Neural progenitor cell (in vitro differentiated cells): ENCODE data around the gene RBKS. TPM values are rescaled to one million over a fixed set of nuclear protein-coding genes. Genes with fewer than 3 reads are reported as not detected.

Source experiments
- DNase-seq: peaks from one replicate; pipeline ENCODE4 v3.0.0-alpha.2; 2016; ENCODE audit warnings: low spot score
- H2AFZ ChIP-seq: fragments of 200-600 bp; sonication (generic); replicated peaks from 2 replicates; pipeline ENCODE4 v1.6.1; 2016; ENCODE audit warnings: antibody characterized with exemption
- H3F3A ChIP-seq: fragments of 200-600 bp; sonication (generic); 2 replicates; pipeline ENCODE4 v1.6.1; 2016; ENCODE audit warnings: antibody characterized with exemption, low read depth
- H3K27ac ChIP-seq: fragments of 200-600 bp; sonication (generic); 2 replicates; pipeline ENCODE4 v1.5.1; 2016; ENCODE audit warnings: mild to moderate bottlenecking
- H3K27me3 ChIP-seq: fragments of 200-600 bp; sonication (generic); 2 replicates; pipeline ENCODE4 v1.6.1; 2016; ENCODE audit warnings: mild to moderate bottlenecking, moderate library complexity
- H3K36me3 ChIP-seq: fragments of 200-600 bp; sonication (generic); 2 replicates; pipeline ENCODE4 v1.5.1; 2016
- H3K4me1 ChIP-seq: fragments of 200-600 bp; sonication (generic); 2 replicates; pipeline ENCODE4 v1.6.1; 2016; ENCODE audit warnings: mixed run types
- H3K4me2 ChIP-seq: fragments of 200-600 bp; sonication (generic); 2 replicates; pipeline ENCODE4 v1.6.1; 2016
- H3K4me3 ChIP-seq: fragments of 200-600 bp; sonication (generic); 2 replicates; pipeline ENCODE4 v1.5.1; 2016
- H3K79me2 ChIP-seq: fragments of 200-600 bp; sonication (generic); 2 replicates; pipeline ENCODE4 v1.6.1; 2016; ENCODE audit warnings: low read depth
- H3K9ac ChIP-seq: fragments of 200-600 bp; sonication (generic); 2 replicates; pipeline ENCODE4 v1.6.1; 2016
- H3K9me3 ChIP-seq: fragments of 200-600 bp; sonication (generic); 2 replicates; pipeline ENCODE4 v1.5.1; 2016; ENCODE audit warnings: low read depth
- H4K20me1 ChIP-seq: fragments of 200-600 bp; sonication (generic); 2 replicates; pipeline ENCODE4 v1.6.1; 2016; ENCODE audit warnings: low read depth
- H3K27ac Mint-ChIP-seq: 3 replicates; pipeline ENCODE4 v1.8.0; 2021; ENCODE audit warnings: mixed read lengths
- H3K27me3 Mint-ChIP-seq: 2 replicates; pipeline ENCODE4 v1.8.0; 2022; ENCODE audit warnings: low read depth, mild to moderate bottlenecking, inconsistent platforms, moderate library complexity, mixed read lengths; ENCODE audit not compliant: insufficient read depth
- H3K36me3 Mint-ChIP-seq: 3 replicates; pipeline ENCODE4 v1.8.0; 2021; ENCODE audit warnings: mixed read lengths
- H3K4me1 Mint-ChIP-seq: 3 replicates; pipeline ENCODE4 v1.8.0; 2021; ENCODE audit warnings: mixed read lengths
- H3K4me3 Mint-ChIP-seq: 3 replicates; pipeline ENCODE4 v1.8.0; 2021; ENCODE audit warnings: mild to moderate bottlenecking, moderate library complexity, mixed read lengths
- H3K9me3 Mint-ChIP-seq: 3 replicates; pipeline ENCODE4 v1.8.0; 2020; ENCODE audit warnings: mixed read lengths
- EZH2 ChIP-seq: fragments of 200-600 bp; sonication (generic); IDR thresholded peaks from 2 replicates; pipeline ENCODE4 v1.6.1; 2017; ENCODE audit warnings: antibody characterized with exemption, mild to moderate bottlenecking, moderate library complexity
- EZH2phosphoT487 ChIP-seq: fragments of 200-600 bp; sonication (generic); IDR thresholded peaks from 2 replicates; pipeline ENCODE4 v1.6.1; 2017; ENCODE audit warnings: antibody characterized with exemption
- total RNA-seq: library from RNA; depleted of rRNA; stranded (reverse); fragments of >200 nt; gene quantifications from 2 replicates; pipeline ENCODE4 v1.2.3, GENCODE V29; 2015; ENCODE audit warnings: low replicate concordance
- TF ChIP-seq, protein P1 (sequence below): fragments of 200-600 bp; sonication (generic); IDR thresholded peaks from 2 replicates; pipeline ENCODE4 v1.5.1; 2017; ENCODE audit warnings: antibody characterized with exemption, mild to moderate bottlenecking

The RBKS gene
- total RNA-seq, 1 donor from 2014 or later, result 8.5 TPM

DNA sequence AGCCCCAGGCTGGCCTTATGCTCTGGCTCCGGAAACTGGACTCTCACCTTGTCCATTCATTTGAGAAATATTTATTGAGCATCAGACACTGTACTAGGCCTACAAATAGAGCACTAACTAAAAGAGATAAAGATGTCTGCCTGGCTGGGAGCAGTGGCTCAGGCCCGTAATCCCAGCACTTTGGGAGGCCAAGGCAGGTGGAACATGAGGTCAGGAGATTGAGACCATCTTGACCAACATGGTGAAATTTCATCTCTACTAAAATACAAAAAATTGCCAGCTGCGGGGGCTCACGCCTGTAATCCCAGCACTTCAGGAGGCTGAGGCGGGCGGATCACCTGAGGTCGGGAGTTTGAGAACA, 126.3 kb downstream of the RBKS start:
- H4K20me1 ChIP-seq, result no peaks in the 10 kb centered on the region
- H3F3A ChIP-seq, result no peaks in the 10 kb centered on the region
- no peaks in the 10 kb centered on the region for H3K4me1 ChIP-seq
- Mint-ChIP-seq H3K27ac (no peak overlapping the region), H3K27me3 (peaks cover 6% of the 10 kb centered on the region), H3K4me3 (no peak overlapping the region), H3K4me1 (no peaks in the 10 kb centered on the region), H3K9me3 (no peaks in the 10 kb centered on the region), H3K36me3 (no peaks in the 10 kb centered on the region)
- no peaks in the 10 kb centered on the region for H3K36me3 ChIP-seq
- no peak overlapping the region for H3K27ac ChIP-seq
- H3K4me2 ChIP-seq, result no peak overlapping the region
- H2AFZ ChIP-seq, result no peak overlapping the region
- H3K9ac ChIP-seq, result no peak overlapping the region
- no peaks in the 10 kb centered on the region for H3K79me2 ChIP-seq
- no peak for DNase-seq
- H3K9me3 ChIP-seq, result no peaks in the 10 kb centered on the region
- H3K4me3 ChIP-seq, result no peak overlapping the region
- H3K27me3 ChIP-seq, result no peaks in the 10 kb centered on the region
- TF ChIP-seq EZH2, result no peak
- TF ChIP-seq, protein P1, sequence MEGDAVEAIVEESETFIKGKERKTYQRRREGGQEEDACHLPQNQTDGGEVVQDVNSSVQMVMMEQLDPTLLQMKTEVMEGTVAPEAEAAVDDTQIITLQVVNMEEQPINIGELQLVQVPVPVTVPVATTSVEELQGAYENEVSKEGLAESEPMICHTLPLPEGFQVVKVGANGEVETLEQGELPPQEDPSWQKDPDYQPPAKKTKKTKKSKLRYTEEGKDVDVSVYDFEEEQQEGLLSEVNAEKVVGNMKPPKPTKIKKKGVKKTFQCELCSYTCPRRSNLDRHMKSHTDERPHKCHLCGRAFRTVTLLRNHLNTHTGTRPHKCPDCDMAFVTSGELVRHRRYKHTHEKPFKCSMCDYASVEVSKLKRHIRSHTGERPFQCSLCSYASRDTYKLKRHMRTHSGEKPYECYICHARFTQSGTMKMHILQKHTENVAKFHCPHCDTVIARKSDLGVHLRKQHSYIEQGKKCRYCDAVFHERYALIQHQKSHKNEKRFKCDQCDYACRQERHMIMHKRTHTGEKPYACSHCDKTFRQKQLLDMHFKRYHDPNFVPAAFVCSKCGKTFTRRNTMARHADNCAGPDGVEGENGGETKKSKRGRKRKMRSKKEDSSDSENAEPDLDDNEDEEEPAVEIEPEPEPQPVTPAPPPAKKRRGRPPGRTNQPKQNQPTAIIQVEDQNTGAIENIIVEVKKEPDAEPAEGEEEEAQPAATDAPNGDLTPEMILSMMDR, result no peak
- no peak for TF ChIP-seq EZH2phosphoT487

DNA sequence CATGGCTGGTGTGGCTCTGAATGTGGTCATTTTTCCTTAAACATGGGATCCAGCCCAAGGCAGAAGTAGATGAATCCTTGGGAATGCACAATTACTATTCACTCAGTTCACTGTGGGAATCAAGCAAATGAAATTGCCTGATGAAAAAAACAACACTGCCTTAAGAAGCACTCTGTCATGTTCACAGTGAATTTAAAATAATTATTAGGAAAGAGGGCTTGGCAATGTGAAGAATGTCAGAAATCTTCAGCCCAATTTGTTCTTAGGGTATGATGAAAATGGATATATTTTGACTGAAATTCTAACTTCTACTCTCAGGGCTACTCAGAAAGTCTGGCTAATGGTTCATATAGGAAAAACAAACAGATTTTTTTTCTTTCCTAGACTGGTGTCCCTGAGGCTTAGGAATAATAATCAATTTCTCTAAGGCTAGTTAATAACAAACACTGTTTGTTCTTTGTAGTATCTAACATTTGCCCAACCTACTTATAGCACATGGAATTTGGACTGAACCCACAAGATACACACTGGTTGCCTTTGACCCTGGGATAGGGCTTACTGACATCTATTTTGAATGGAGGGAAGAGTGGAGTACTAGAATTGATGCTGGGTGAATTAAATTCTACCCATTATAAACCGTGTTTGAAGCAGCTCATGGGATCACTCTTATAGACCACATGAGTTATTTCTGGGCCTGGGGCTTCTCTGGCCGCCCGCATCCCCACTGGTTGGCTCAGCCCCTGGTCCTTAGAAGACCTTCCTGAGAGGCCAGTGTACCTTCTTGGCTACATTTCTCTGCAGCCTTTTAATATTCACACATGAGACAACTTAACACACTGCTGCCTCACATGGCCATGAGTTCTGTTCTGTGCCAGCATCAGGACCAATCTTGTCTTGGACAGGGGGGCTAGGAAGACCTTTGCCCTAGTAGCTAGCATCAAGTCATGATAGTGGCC, 127.0 kb downstream of the RBKS start:
- H3K4me2 ChIP-seq, result no peak overlapping the region
- H2AFZ ChIP-seq, result no peak overlapping the region
- H3K4me3 ChIP-seq, result no peak overlapping the region
- H3K27ac ChIP-seq, result no peak overlapping the region
- H3F3A ChIP-seq, result no peaks in the 10 kb centered on the region
- H3K4me3 Mint-ChIP-seq, result no peak overlapping the region
- no peaks in the 10 kb centered on the region for H3K36me3 ChIP-seq
- H3K79me2 ChIP-seq, result no peaks in the 10 kb centered on the region
- no peak overlapping the region for H3K27ac Mint-ChIP-seq
- no peaks in the 10 kb centered on the region for H3K4me1 Mint-ChIP-seq
- no peaks in the 10 kb centered on the region for H3K9me3 Mint-ChIP-seq
- TF ChIP-seq EZH2phosphoT487, result no peak
- no peak for TF ChIP-seq EZH2
- TF ChIP-seq, protein P1, result no peak
- H3K4me1 ChIP-seq, result no peaks in the 10 kb centered on the region
- H3K27me3 Mint-ChIP-seq, result peaks cover 3% of the 10 kb centered on the region
- no peaks in the 10 kb centered on the region for H3K27me3 ChIP-seq
- H3K36me3 Mint-ChIP-seq, result no peaks in the 10 kb centered on the region
- H4K20me1 ChIP-seq, result no peaks in the 10 kb centered on the region
- H3K9me3 ChIP-seq, result no peaks in the 10 kb centered on the region
- DNase-seq, result no peak
- no peak overlapping the region for H3K9ac ChIP-seq

- peaks cover 2% of the 10 kb centered on the region for H3K9me3 Mint-ChIP-seq
- H3K36me3 ChIP-seq, result no peaks in the 10 kb centered on the region
- H3K9ac ChIP-seq, result no peak overlapping the region
- DNase-seq, result no peak
- no peak overlapping the region for H3K4me2 ChIP-seq
- H3K27ac ChIP-seq, result no peak overlapping the region
- peaks cover 2% of the 10 kb centered on the region for H3K27me3 Mint-ChIP-seq
- no peaks in the 10 kb centered on the region for H3K79me2 ChIP-seq
- no peak overlapping the region for H3K4me3 ChIP-seq
- TF ChIP-seq, protein P1, result no peak
- TF ChIP-seq EZH2 (no peak), EZH2phosphoT487 (no peak)
- peaks cover 11% of the 10 kb centered on the region for H3K4me1 ChIP-seq
- H3K36me3 Mint-ChIP-seq, result no peaks in the 10 kb centered on the region
- no peaks in the 10 kb centered on the region for H3K9me3 ChIP-seq
- peaks cover 21% of the 10 kb centered on the region for H3K4me1 Mint-ChIP-seq
- no peak overlapping the region for H3K4me3 Mint-ChIP-seq
- H3K27me3 ChIP-seq, result no peaks in the 10 kb centered on the region
- peaks cover 21% of the 10 kb centered on the region for H3F3A ChIP-seq
- H3K27ac Mint-ChIP-seq, result no peak overlapping the region
- no peaks in the 10 kb centered on the region for H4K20me1 ChIP-seq
- no peak overlapping the region for H2AFZ ChIP-seq
These were observed 133.4 kb downstream of the RBKS start for GRCh38 chr2:27756544-27757498.
